ENCODE results near the gene SPATA9. TPM values are rescaled to one million over a fixed set of nuclear protein-coding genes. Genes with fewer than 3 reads are reported as not detected.

Gene SPATA9
- total RNA-seq, 1 donor from 2014 or later, result not detected

Other genes starting within 250 kb of the SPATA9 start
- gene SKIC3, start 128.0 kb downstream of the SPATA9 start, total RNA-seq, result 68.3 TPM
- gene ARSK, start 127.9 kb downstream of the SPATA9 start, total RNA-seq, result 4.6 TPM
- not detected for gene GPR150, start 62.9 kb downstream of the SPATA9 start, total RNA-seq
- gene RFESD, start 36.2 kb downstream of the SPATA9 start, total RNA-seq, result 6.0 TPM
- gene RHOBTB3, start 48.3 kb upstream of the SPATA9 start, total RNA-seq, result 90.0 TPM
- gene GLRX, start 139.7 kb upstream of the SPATA9 start, total RNA-seq, result 106 TPM

Data from left ventricle myocardium superior (tissue), 1 donor.